Measurements from ENCODE around the gene CDC40.
"Not testable (repeated sequence)": the region's sequence is repeated elsewhere in the genome, so short reads cannot be mapped to it uniquely, and the experiment has no call there.

CDC40 gene

DNA sequence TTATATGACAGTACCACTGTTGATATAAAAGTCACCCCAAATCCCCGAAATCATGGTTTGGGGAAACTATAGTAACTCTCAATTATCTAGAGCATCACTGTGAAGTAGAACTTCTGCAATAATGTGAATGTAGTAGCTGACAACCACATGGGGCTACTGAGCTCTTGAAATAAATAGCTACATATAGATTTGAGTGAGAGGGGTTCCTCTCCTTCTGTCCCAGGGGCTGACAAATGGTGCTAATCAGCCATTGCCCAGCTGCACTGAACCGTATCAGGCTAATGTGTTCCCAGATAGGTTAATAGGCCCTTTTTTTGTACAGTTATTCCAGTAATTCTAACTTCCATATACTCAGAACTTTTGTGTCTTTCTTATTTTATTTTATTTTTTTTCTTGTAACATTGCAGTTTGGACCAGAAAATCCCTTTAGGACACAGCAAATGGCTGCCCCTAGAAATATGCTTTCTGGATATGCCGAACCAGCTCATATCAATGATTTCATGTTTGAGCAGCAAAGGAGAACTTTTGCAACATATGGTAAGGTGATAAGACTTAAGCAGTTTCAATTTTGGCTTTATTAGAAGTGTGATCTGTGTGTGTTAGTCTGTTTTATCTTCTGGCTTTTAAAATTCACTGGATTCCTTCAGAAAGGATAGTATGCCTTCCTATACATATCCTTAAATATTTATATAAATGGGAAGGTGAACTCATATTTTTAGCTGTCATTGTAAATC is 21.1 kb downstream of the CDC40 start:
- DNase-seq = no peak

- DNase-seq = no peak
Observed at GRCh38 chr6:110207652-110208051, 27.4 kb downstream of the CDC40 start.

- no peak for DNase-seq
Observed at GRCh38 chr6:110211753-110212152, 31.5 kb downstream of the CDC40 start.

DNA sequence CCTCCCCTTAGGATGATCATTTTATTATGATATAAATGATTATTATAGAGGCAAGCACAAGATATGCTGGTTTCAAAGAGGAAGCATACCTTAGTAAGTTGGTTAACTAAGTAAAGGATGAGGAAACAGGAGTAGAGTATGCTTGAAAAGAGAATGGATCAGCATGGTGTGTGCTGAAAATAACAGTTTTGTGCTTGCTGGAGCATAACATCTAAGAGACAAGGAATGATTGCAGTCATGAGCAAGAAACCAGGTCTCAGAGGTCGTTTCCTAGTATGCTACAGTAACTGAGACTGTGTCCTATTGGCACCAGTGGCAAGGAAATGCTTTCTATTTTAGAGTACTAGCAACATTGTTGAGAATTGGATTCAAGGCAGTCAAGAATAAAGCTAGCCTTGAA is 34.1 kb downstream of the CDC40 start:
- DNase-seq = no peak

DNA sequence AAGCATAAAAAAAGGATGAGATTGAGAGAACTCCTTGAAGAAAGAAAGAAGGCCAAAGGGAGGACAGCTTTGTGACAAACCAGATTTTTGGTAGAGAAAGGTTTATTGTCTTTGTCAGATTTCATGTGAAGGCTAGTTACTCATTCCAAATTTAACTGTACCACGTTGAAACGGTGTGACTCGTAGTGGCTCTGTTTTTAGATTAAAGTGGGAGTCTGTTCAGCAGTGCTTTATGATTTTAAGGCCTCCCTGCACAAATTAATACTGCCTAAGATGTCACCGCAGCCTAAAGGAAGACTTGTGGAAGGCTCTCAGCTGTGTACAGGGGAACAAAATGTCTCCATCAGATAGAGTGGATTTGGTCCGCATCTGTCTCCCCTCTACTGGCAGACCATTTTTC is 35.9 kb downstream of the CDC40 start:
- no peak for DNase-seq

GRCh38 chr6:110217266-110217665 is 37.0 kb downstream of the CDC40 start:
- no peak for DNase-seq

- DNase-seq = no peak
Observed at GRCh38 chr6:110221738-110222137, 41.5 kb downstream of the CDC40 start.

DNA sequence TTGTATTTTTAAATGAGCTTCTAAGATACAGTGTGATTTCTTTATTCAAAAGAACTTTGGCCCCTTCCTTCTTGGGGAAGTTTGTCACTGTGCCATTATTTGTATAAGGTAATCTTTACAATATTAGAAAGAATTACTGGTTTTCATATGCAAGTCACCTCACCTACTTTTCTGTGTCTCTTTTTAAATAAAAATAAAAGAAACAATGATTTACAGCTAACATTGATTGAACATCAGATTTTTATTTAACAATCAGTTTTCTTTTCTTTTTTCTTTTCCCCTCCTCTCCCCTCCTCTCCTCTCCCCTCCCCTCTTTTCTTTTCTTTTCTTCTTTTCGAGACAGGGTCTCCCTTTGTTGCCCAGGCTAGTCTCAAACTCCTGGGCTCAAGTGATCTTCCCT is 46.0 kb downstream of the CDC40 start:
- no peak for DNase-seq

GRCh38 chr6:110232450-110232849 is 52.2 kb downstream of the CDC40 start:
- DNase-seq = no peak

DNA sequence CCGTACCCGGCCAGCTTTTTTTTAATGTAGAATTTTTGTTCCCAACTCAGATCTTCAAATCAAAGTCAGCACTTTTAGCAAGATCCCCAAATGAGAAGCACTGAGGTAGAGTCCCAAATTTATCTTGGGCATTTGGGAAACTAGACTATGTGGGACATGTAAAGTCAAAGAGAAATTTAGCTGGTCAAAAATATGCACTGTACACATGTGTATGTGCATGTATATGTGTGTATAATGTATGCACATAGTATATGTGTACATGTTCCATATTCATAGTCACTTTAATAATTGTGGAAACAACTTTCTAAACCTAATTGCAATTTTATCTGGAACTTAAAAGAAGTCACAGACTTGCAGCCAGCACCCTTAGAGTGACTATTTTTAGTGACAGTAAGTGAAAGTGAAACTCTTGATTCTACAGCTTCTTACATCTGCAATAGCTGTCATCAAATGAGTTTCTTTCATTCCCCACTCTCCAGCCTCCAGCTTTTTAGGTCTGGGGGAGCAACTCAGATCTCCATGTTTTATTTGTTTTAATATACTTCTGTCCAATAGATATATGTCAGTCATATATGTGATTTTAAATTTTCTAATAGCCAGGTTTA is 53.6 kb downstream of the CDC40 start:
- peak; percentile 54 for DNase-seq

- DNase-seq = not testable (repeated sequence)
Observed at GRCh38 chr6:110236007-110236406, 55.8 kb downstream of the CDC40 start.

GRCh38 chr6:110239526-110240274 is 59.5 kb downstream of the CDC40 start:
- no peak for DNase-seq

- not testable (repeated sequence) for DNase-seq
Observed at GRCh38 chr6:110244621-110245020, 64.4 kb downstream of the CDC40 start.

DNA sequence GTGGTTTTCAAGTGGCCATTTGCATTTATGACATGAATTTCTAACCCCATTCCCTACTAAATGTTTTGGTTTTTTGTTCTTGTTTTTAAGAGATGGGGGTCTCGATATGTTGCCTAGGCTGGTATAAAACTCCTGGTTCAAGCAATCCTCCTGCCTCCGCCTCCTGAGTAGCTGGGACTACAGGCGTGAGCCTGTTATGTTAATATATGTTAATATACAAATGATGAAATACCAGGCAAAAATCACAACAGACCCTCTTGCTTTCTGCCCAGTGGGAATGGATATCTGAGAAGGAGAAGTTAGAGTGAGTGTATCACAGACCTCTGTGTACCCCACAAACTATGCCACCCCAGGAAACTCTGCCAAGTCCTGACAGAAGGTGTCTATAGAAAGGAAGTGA is 66.2 kb downstream of the CDC40 start:
- DNase-seq = no peak

- no peak for DNase-seq
Observed at GRCh38 chr6:110246900-110247546, 66.8 kb downstream of the CDC40 start.

DNA sequence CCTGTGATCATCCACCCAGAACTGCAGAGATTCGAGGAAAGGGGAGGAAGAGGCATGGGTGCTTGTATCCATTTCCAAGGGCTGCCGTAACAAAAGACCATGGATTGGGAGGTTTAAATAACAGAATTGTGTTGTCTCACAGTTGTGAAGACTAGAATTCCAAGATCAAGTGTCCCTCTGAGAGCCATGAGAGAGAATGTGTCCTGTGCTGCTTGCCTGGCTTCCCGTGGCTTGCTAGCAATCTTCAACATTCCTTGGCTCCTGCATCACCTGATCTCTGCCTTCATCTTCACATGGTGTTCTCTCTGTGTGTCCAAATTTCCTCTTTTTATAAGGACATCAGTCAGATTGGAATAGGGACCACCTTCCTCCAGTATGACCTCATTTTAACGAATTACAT is 69.8 kb downstream of the CDC40 start:
- DNase-seq = no peak

DNA sequence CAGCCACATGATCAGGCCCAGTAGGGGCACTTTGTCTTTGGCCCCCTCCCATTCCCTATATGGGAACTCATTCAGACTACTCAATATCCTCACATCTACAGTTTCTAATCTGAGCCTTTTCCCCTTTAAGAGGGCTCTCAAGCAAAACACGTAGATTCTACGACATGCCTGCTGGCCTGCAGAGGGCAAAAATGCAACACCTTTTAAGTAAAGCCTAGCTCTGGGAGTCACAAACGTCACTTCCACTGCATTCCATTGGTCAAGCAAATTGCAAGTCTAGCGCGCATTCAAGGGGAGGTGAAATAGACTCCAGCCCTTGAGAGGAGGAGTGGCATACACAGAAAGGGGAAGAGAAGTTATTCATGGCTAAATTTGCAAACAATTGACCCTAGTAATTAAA is 70.6 kb downstream of the CDC40 start:
- no peak for DNase-seq

GRCh38 chr6:110255211-110255750 is 75.1 kb downstream of the CDC40 start:
- DNase-seq = no peak

- no peak for DNase-seq
Observed at GRCh38 chr6:110256366-110256765, 76.1 kb downstream of the CDC40 start.

- DNase-seq = no peak
Observed at GRCh38 chr6:110265273-110265672, 85.0 kb downstream of the CDC40 start.

DNA sequence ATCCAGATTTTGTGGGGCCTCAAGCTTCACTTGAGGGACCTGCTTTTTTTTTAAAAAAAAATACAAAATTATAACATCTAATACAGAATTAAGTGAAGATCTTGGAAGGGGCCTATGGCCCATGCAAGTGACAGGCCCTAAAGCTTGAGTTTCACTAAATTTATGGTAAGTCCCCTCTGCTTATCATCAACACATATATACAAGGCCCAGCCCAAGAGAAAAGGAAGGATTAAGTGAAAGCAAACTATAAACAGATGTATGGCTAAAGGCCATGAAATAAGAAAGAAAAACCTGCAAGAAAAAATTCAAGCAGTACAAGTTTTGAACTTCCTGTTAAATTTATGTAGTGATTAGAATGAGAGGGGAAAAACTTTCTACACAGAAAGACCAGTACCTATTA is 86.8 kb downstream of the CDC40 start:
- DNase-seq = no peak

GRCh38 chr6:110269623-110270022 is 89.4 kb downstream of the CDC40 start:
- DNase-seq = no peak

DNA sequence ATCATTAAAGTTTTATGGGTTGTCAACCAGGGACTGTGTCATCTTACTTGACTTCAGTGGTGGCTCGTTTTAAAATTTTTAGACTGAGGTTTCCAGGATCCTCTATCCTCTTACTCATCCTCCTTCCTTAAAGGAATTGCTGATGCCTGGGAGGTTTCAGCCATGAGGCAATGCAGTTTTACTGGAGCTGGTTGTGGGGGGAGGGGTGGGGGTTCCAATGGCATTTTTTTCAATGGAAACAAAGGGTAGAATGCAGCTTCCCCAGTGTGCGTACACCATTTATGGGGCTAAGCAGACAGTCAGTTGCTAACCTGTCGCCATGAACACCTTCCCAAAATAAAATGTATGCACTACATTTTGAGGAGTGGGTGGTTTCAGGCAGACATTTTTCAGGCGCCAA is 89.9 kb downstream of the CDC40 start:
- DNase-seq = no peak

GRCh38 chr6:110271732-110272022 is 91.5 kb downstream of the CDC40 start:
- no peak for DNase-seq
